Measurements from ENCODE around the gene COPZ1.
A peak's percentile ranks its signal among the peaks of the same experiment; 100 is the strongest.

The COPZ1 gene

DNA sequence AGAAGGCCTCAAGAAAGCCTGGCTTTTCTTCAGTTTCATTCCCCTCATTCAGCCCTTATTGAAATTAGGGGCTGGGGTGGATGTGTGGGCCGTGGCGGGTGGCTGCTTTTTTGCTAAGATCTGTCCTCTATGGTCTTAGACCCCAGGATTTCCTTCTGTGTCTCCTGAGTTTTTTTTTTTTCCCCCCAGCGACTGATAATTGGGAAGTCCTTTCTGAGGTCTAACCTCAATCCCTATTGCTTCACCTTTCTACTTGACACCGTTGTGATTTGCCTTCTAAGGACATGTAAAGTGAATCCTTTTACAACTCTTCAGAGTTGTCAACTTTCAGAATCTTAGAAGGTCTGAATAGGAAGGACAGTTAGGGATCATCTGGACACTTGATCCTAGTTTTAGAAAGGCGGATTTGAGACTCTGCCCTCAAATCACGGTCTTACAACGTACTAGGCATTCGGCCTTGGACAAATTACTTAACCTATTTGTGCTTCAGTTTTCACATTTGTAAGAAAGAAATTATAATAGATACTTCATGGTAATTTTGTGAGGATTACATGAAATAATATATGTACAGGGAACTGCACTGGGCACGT lies 34.9 kb downstream of the COPZ1 start:
- H3K4me3 ChIP-seq (ENCODE audit: low read depth, low read length), result peak overlapping the region; percentile 56

DNA sequence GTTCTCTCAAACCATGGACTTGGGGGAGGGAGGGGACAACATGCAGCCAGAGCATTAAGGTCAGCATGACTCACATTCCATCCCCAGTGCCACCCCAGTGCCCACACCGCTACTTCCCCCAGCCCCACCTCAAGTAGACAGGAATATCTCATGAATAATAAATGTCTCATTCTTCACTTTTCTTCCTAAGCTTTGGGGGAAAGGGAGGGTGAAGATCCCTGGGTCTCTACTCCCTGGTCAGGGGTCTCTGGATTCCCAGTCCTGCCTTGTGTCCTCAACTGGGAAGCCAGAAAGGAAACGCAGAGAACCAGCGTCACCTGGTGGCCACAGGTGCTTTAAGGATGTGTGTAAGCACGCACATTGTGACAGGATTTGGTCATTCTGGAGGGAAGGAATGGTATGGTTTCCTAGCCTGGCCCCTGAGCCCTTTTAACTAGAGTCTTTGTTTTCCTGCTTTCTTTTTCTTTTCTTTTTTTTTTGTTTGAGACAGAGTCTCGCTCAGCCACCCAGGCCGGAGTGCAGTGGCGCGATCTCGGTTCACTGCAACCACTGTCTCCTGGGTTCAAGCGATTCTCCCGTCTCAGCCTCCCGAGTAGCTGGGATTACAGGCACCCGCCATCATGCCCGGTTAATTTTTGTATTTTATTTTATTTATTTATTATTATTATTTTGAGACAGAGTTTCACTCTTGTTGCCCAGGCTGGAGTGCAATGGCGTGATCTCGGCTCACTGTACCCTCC lies 36.0 kb downstream of the COPZ1 start:
- no peak overlapping the region for H3K4me3 ChIP-seq (ENCODE audit: low read depth, low read length)
- TF ChIP-seq, protein P1, sequence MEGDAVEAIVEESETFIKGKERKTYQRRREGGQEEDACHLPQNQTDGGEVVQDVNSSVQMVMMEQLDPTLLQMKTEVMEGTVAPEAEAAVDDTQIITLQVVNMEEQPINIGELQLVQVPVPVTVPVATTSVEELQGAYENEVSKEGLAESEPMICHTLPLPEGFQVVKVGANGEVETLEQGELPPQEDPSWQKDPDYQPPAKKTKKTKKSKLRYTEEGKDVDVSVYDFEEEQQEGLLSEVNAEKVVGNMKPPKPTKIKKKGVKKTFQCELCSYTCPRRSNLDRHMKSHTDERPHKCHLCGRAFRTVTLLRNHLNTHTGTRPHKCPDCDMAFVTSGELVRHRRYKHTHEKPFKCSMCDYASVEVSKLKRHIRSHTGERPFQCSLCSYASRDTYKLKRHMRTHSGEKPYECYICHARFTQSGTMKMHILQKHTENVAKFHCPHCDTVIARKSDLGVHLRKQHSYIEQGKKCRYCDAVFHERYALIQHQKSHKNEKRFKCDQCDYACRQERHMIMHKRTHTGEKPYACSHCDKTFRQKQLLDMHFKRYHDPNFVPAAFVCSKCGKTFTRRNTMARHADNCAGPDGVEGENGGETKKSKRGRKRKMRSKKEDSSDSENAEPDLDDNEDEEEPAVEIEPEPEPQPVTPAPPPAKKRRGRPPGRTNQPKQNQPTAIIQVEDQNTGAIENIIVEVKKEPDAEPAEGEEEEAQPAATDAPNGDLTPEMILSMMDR (conservative IDR thresholded peaks at IDR 0.05; ENCODE audit: low read depth, low read length), result peak; percentile 96
- peak; percentile 89 for DNase-seq (ENCODE audit: low read depth)

More for the DNA sequence above, 34.9 kb downstream of the COPZ1 start:
- no peak for DNase-seq (ENCODE audit: low read depth)
- TF ChIP-seq, protein P1 (conservative IDR thresholded peaks at IDR 0.05; ENCODE audit: low read depth, low read length), result no peak

DNA sequence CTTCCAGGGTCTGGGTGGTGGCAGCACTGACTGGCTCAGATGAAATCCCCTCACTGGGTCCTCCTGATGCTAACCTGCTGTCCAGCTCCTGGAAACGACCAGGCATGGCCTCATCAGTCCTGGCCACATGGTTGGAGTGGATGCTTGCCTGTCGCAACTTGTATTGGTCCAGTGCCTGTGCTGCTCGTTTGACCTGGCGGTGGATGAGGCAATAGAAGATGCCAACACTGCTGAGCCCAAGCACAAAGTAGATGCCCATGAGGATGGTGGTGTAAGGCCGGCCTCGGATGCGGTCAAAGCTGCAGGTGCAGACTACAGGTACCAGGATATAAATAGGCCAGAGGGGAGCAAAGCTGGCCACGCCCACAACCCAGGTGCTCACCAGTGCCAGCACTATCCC lies 38.1 kb downstream of the COPZ1 start:
- H3K4me3 ChIP-seq (ENCODE audit: low read depth, low read length), result no peak overlapping the region
- TF ChIP-seq, protein P1 (conservative IDR thresholded peaks at IDR 0.05; ENCODE audit: low read depth, low read length), result no peak
- DNase-seq (ENCODE audit: low read depth), result no peak

DNA sequence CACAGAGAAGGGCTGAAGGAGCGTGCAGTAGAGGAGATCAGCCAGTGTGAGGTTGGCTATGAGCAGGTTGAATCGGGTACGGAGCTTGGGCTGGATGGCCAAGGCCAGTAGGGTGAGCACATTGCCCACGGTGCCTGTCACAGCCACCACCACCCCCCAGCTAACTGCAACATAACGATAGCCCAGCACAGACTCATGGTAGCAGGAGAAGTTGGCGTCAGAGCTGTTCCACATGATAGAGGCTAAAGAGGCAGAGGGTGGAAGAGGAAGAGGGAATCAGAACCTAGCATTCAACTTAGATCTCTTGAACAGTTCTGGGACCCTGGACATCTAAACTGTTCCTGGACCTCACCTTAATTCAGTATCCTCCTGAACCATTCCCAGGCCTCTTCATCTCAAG lies 38.7 kb downstream of the COPZ1 start:
- H3K4me3 ChIP-seq (ENCODE audit: low read depth, low read length), result no peak overlapping the region
- no peak for DNase-seq (ENCODE audit: low read depth)
- TF ChIP-seq, protein P1 (conservative IDR thresholded peaks at IDR 0.05; ENCODE audit: low read depth, low read length), result no peak

DNA sequence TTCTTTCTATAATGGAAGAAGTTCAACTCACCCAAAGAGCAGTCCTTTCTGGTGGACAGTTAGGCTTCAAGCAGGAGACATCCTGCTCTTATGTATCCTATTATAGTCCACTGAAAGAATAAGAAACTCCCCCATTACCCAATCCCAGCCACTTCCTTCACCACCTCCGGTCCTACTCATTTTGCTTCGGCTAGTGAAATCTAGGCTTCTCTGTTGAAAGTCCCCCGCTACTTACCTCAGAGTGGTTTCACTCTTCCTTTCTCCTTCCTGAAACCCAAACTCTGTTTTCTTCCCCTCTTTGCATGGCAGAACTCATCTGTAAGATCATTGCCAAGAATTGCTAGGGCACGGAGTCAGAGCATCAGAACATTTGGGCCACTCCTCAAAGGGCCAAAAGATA lies 39.5 kb downstream of the COPZ1 start, which contains the start of gene GPR84:
Gene GPR84, minus strand, starts transcription at position 74 of the 400 bp plus-strand sequence. CDS start 635 bp downstream, outside the sequence.
- TF ChIP-seq, protein P1 (conservative IDR thresholded peaks at IDR 0.05; ENCODE audit: low read depth, low read length), result no peak
- peak; percentile 42 for DNase-seq (ENCODE audit: low read depth)
- H3K4me3 ChIP-seq (ENCODE audit: low read depth, low read length), result no peak within 1 kb of the TSS

DNA sequence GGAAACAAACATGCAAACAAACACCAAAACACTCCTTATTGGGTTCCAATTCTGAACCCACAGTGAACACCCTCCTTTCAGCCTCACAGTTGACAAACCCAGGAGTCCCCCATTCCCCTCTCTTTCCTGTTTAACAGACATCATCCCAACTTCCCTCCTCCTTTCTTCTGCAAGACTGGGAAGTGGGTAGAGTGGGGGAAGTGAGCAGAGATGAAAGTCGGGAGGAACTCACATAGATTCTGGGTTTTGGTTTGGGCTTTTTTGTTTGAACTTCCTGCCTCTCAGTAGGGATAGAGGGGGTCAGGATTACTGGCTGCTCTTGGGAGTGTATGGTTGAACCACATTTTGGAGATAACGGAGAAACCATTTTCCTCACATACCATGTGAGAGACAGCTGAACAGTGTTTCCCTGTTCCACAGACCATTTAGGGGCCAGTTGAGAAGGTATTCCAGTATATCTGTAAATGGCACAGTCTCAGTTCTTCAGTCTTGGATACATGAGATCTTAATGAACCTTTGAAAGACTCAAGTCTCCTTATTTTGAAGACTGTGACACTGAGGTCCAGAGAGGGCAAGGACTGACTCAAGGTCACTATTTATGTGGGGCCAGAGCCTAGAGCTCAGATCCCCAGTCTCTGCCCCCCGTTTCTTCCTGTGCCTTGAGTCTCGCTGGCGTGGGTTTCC lies 43.2 kb downstream of the COPZ1 start:
- TF ChIP-seq, protein P1 (conservative IDR thresholded peaks at IDR 0.05; ENCODE audit: low read depth, low read length), result no peak
- no peak for DNase-seq (ENCODE audit: low read depth)
- H3K4me3 ChIP-seq (ENCODE audit: low read depth, low read length), result peak overlapping the region; percentile 11

Data from choroid plexus epithelial cell (primary cell).